Keratinocyte (primary cell): Measurements from ENCODE around the gene TUBB4B. TPM values are rescaled to one million over a fixed set of nuclear protein-coding genes. Genes with fewer than 3 reads are reported as not detected.

Experiments
- DNase-seq: peaks from one replicate; pipeline ENCODE4 v3.0.0-alpha.2; 2011; ENCODE audit warnings: low read depth, missing footprints, low spot score
- FAIRE-seq: peaks from 2 replicates; lab custom pipeline; 2011; peaks lifted over from hg19 to GRCh38; lab: Jason Lieb, UNC
- H2AFZ ChIP-seq: 2 replicates; pipeline ENCODE4 v1.6.0; 2012; ENCODE audit warnings: low read length, control low read depth, inconsistent platforms; ENCODE audit not compliant: control insufficient read depth
- H3K27ac ChIP-seq: 2 replicates; pipeline ENCODE4 v1.5.1; 2011; ENCODE audit warnings: low read length; ENCODE audit not compliant: control insufficient read depth, insufficient read depth
- H3K27me3 ChIP-seq: 3 replicates; pipeline ENCODE4 v1.6.0; 2011; ENCODE audit warnings: low read length; ENCODE audit not compliant: control insufficient read depth, insufficient read depth; ENCODE audit errors: extremely low read depth
- H3K36me3 ChIP-seq, 2 experiments: 2 replicates in 1 of 2; 3 replicates in 1 of 2; pipeline ENCODE4 v1.5.1; 2011; ENCODE audit warnings: low read length in 2 of 2, mild to moderate bottlenecking in 1 of 2; ENCODE audit not compliant: control insufficient read depth in 2 of 2, insufficient read depth in 2 of 2; ENCODE audit errors: extremely low read depth in 1 of 2
- H3K4me1 ChIP-seq: 3 replicates; pipeline ENCODE4 v1.5.1; 2011; ENCODE audit warnings: low read length; ENCODE audit not compliant: control insufficient read depth, insufficient read depth; ENCODE audit errors: extremely low read depth
- H3K4me2 ChIP-seq: 3 replicates; pipeline ENCODE4 v1.6.0; 2011; ENCODE audit warnings: low read depth, low read length; ENCODE audit not compliant: control insufficient read depth, insufficient read depth; ENCODE audit errors: extremely low read depth
- H3K4me3 ChIP-seq, 3 experiments: fragments of 200-600 bp in 1 of 3; sonication (generic) in 1 of 3; 2 replicates in 2 of 3; 3 replicates in 1 of 3; pipeline ENCODE4 v1.5.1; 2011 to 2016; ENCODE audit warnings: low read length in 3 of 3, mild to moderate bottlenecking in 3 of 3, control low read depth in 2 of 3, inconsistent platforms in 1 of 3, low read depth in 1 of 3, mixed read lengths in 1 of 3, mixed run types in 1 of 3, moderate library complexity in 1 of 3; ENCODE audit not compliant: control insufficient read depth in 2 of 3, insufficient read depth in 2 of 3; ENCODE audit errors: extremely low read depth in 1 of 3
- H3K79me2 ChIP-seq: 2 replicates; pipeline ENCODE4 v1.6.0; 2012; ENCODE audit warnings: low read length; ENCODE audit not compliant: control insufficient read depth, insufficient read depth
- H3K9ac ChIP-seq: 3 replicates; pipeline ENCODE4 v1.6.0; 2011; ENCODE audit warnings: low read length; ENCODE audit not compliant: control insufficient read depth, insufficient read depth; ENCODE audit errors: extremely low read depth
- H3K9me1 ChIP-seq: 3 replicates; pipeline ENCODE4 v1.6.0; 2011; ENCODE audit warnings: low read length; ENCODE audit not compliant: control insufficient read depth, insufficient read depth; ENCODE audit errors: extremely low read depth
- H3K9me3 ChIP-seq: 2 replicates; pipeline ENCODE4 v1.5.1; 2012; ENCODE audit warnings: low read depth, low read length; ENCODE audit not compliant: control insufficient read depth
- H4K20me1 ChIP-seq: 3 replicates; pipeline ENCODE4 v1.6.0; 2011; ENCODE audit warnings: low read length; ENCODE audit not compliant: control insufficient read depth, insufficient read depth; ENCODE audit errors: extremely low read depth
- EZH2 ChIP-seq: IDR thresholded peaks from one replicate; pipeline ENCODE4 v1.6.1; 2012; ENCODE audit warnings: inconsistent platforms, mild to moderate bottlenecking, low read length, moderate library complexity
- dilution Hi-C: fragments of 300-500 bp; cut with MboI; formaldehyde crosslinking; loops from one replicate; pipeline ENCODE4 v1.7.0; 2020; ENCODE audit warnings: low sequenced_read_pairs; ENCODE audit not compliant: extremely low pct_ligation_motif_present
- polyA plus RNA-seq, 5 experiments: library from polyadenylated mRNA; depleted of rRNA in 3 of 5; stranded (reverse) in 3 of 5; stranded (forward) in 1 of 5; unstranded in 1 of 5; fragments of >200 nt; gene quantifications; 1 replicate in 1 of 5; 2 replicates in 3 of 5; 3 replicates in 1 of 5; pipeline versions ENCODE4 v1.2.1 to v1.2.3, GENCODE V29; 2011 to 2012; ENCODE audit warnings: missing spikeins in 2 of 5, low read depth in 1 of 5, low replicate concordance in 1 of 5
- TF ChIP-seq, protein P1 (sequence below), 3 experiments: IDR thresholded peaks in 1 of 3; conservative IDR thresholded peaks in 1 of 3; optimal IDR thresholded peaks in 1 of 3; 2 replicates in 2 of 3; 3 replicates in 1 of 3; pipeline versions ENCODE3 to v1.5.1; 2011; ENCODE audit warnings: low read length in 3 of 3, mild to moderate bottlenecking in 3 of 3, moderate library complexity in 2 of 3, control low read depth in 1 of 3, inconsistent platforms in 1 of 3; ENCODE audit not compliant: insufficient read depth in 2 of 3; ENCODE audit errors: extremely low read depth in 1 of 3

The TUBB4B gene
- polyA plus RNA-seq, 1 donor (not counting 4 experiments of a cell fraction or from before 2014, with no cell fraction given), result 440 TPM

DNA sequence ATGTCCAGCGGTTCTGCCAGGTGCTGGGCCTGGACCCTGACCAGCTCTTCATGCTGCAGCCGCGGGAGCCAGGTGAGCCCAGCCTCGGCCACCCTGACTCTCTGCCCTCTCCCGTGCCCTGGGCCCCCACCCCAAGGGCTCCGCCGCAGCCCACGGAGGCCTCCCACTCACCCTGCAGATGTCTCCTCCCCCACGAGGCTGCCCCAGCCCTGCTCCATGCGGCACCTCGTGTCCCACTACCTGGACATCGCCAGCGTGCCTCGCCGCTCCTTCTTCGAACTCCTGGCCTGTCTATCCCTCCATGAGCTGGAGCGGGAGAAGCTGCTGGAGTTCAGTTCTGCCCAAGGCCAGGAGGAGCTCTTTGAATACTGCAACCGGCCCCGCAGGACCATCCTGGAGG lies 26.5 kb upstream of the TUBB4B start:
- no peaks in the 10 kb centered on the region for H3K9me1 ChIP-seq
- H3K27me3 ChIP-seq, result no peaks in the 10 kb centered on the region
- TF ChIP-seq, protein P1, sequence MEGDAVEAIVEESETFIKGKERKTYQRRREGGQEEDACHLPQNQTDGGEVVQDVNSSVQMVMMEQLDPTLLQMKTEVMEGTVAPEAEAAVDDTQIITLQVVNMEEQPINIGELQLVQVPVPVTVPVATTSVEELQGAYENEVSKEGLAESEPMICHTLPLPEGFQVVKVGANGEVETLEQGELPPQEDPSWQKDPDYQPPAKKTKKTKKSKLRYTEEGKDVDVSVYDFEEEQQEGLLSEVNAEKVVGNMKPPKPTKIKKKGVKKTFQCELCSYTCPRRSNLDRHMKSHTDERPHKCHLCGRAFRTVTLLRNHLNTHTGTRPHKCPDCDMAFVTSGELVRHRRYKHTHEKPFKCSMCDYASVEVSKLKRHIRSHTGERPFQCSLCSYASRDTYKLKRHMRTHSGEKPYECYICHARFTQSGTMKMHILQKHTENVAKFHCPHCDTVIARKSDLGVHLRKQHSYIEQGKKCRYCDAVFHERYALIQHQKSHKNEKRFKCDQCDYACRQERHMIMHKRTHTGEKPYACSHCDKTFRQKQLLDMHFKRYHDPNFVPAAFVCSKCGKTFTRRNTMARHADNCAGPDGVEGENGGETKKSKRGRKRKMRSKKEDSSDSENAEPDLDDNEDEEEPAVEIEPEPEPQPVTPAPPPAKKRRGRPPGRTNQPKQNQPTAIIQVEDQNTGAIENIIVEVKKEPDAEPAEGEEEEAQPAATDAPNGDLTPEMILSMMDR (optimal IDR thresholded peaks at IDR 0.05 in 1 of 3, IDR thresholded peaks at IDR 0.05 in 1 of 3, conservative IDR thresholded peaks at IDR 0.05 in 1 of 3; ENCODE audit: extremely low read depth in 1 of 3, insufficient read depth in 2 of 3, low read length in 3 of 3), result no peak
- no peak for TF ChIP-seq EZH2
- H3K4me2 ChIP-seq, result no peak overlapping the region
- H3K9me3 ChIP-seq, result no peaks in the 10 kb centered on the region
- no peak for DNase-seq
- no peaks in the 10 kb centered on the region for H3K79me2 ChIP-seq
- no peak overlapping the region for H3K9ac ChIP-seq
- no peak overlapping the region for H3K4me3 ChIP-seq
- FAIRE-seq, result no peak
- no peak overlapping the region for H2AFZ ChIP-seq
- peaks cover 3 to 23% of the 10 kb centered on the region in 2 experiments for H3K36me3 ChIP-seq
- dilution Hi-C loops, result no loop called here
- H3K27ac ChIP-seq, result no peak overlapping the region
- no peaks in the 10 kb centered on the region for H4K20me1 ChIP-seq
- peaks cover 20% of the 10 kb centered on the region for H3K4me1 ChIP-seq

DNA sequence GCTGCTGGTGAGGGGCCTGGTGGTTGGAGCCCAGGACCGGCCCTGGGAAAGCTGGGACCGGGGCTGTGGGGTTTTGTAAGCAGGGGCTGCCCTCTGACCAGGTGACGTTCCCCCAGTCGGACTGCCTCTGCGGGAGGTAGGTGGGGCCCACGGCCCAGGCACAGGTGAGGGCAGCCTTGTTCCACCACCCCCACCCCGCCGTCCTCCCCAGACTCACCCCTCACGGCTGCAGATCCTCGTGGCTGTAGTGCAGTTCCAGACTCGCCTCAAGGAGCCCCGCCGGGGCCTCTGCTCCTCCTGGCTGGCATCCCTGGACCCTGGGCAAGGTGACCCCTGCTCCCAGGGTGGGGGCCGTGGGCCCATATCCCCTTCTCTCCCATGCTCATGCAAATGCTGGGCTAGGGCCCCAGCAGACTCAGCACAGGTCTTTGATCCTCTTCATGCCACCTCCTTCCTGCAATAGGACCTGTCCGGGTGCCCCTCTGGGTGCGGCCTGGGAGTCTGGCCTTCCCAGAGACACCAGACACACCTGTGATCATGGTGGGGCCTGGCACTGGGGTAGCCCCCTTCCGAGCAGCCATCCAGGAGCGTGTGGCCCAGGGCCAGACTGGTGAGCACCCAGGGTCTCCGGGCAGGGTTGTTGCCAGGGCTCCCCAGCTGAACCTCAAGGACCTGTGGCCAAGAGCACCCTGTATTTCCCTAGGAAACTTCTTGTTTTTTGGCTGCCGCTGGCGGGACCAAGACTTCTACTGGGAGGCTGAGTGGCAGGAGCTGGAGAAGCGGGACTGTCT lies 25.7 kb upstream of the TUBB4B start:
- no peak overlapping the region for H3K4me3 ChIP-seq
- H4K20me1 ChIP-seq, result no peaks in the 10 kb centered on the region
- DNase-seq (no peak), FAIRE-seq (no peak)
- H3K9ac ChIP-seq, result no peak overlapping the region
- dilution Hi-C loops, result no loop called here
- H3K36me3 ChIP-seq, result peaks cover 3 to 20% of the 10 kb centered on the region in 2 experiments
- H3K4me2 ChIP-seq, result no peak overlapping the region
- H3K27me3 ChIP-seq, result no peaks in the 10 kb centered on the region
- no peak overlapping the region for H2AFZ ChIP-seq
- TF ChIP-seq, protein P1 (optimal IDR thresholded peaks at IDR 0.05 in 1 of 3, IDR thresholded peaks at IDR 0.05 in 1 of 3, conservative IDR thresholded peaks at IDR 0.05 in 1 of 3; ENCODE audit: extremely low read depth in 1 of 3, insufficient read depth in 2 of 3, low read length in 3 of 3), result no peak
- TF ChIP-seq EZH2, result no peak
- H3K4me1 ChIP-seq, result peaks cover 20% of the 10 kb centered on the region
- H3K79me2 ChIP-seq, result no peaks in the 10 kb centered on the region
- no peaks in the 10 kb centered on the region for H3K9me3 ChIP-seq
- no peaks in the 10 kb centered on the region for H3K9me1 ChIP-seq
- no peak overlapping the region for H3K27ac ChIP-seq
